Stimulated activated CD8-positive, alpha-beta memory T cell treated with anti-CD3 and anti-CD28 coated beads, Interleukin-7, amount 100 ng/mL, for 1 hour (primary cell): ENCODE data around the gene PHF2.

Experiments used
- DNase-seq, 2 donors: peaks; one replicate each; pipeline ENCODE4 v3.0.0-alpha.2; 2020; ENCODE audit warnings: low read depth in 2 of 2

PHF2 gene

DNA sequence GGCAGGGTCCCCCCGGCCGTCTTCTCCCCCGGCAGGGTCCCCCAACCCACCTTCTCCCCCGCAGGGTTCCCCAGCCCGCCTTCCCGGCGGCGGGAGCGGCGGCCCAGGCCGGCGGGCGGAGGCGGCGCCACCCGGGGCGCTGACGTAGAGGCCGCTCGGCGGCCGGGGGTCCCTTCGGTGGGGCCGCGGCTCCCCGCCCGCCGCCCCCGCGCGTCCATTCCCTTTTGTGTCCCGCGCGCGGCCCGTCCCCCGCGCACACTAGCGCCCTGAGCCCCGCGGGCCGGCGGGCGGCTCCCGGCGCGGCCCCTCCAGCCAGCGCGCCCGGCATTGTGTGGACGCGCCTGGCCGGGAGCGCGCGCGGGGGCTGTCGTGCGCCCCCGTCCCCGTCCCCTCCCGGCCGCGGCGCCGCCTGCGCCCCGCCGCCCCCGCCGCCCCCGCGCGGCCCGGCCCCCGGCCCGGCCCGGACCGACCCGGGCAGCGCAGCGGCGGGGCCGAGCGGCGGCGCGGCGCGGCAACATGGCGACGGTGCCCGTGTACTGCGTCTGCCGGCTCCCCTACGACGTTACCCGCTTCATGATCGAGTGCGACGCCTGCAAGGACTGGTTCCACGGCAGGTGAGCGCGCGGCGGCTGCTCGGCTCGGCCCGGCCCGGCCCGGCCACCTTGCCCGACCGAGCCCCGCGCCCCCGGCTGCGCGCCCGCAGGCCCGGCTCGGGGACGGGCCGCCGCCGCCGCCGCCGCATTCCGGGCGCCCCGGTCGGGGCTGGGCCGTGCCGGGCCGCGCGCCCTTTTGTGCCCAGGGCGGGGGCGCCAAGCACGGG lies at the start of gene PHF2:
Gene PHF2 (plus strand): TSS at position 327 of the 820 bp plus-strand sequence. CDS start 190 bp downstream, at position 517.
- DNase-seq: no peak

DNA sequence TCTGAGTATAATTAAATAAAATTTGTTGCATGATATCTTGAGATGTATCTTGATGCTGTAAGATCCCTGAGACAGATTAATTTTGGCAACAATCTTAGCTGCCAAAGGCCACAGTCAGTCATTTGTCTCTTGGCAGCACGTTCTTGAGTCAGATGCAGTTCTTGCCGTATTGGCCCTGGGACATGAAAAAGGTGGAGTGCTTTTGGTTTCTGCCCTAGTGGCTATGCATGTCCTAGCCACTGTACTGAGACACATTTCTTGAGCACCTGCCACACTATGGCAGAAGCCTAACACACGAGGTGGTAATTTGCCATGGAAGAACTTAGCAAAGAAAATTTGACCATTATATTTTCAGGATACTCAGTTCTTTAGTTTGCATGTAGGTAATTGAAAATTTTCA lies 45.0 kb upstream of the PHF2 start:
- no peak for DNase-seq

DNA sequence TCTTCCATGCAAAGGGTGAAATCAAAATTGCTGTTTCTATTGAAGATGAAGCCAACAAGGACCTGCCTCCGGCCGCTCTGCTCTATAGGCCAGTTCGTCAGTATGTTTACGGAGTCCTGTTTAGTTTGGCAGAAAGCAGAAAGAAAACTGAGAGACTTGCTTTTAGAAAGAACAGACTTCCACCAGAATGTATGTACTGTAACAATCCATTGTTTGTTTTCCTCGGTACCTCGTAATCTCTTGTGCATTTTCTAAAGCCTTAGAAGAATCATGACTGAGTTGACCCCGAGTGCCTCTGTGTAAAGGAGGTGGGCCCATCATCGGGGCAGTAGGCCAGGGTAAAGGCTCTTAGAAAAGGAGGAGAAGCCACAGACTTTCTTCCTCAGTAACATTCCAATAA lies 44.2 kb upstream of the PHF2 start:
- DNase-seq: no peak

- DNase-seq: no peak
Observed at GRCh38 chr9:93533863-93534262, 42.5 kb upstream of the PHF2 start.

GRCh38 chr9:93536167-93536566 lies 40.2 kb upstream of the PHF2 start:
- DNase-seq: no peak

DNA sequence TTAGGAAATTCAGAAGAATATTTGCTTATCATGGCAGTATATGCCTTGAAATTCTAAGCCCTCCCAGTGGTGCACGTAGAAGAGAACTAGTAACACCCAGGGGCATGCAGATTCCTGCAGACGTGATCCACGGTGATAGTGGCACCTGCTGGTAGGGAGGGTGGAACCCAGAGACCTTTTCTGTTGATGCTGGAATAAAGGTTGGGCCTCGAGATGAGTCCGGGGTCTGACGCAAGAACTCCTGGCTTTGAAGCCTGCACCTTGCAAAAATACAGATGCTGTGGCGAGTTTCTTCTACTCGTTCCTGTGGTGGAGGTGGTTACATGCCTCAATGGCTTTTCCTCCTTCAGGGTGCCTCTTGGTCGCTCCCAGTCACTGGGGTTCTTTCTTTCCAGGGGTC lies 39.5 kb upstream of the PHF2 start:
- DNase-seq: no peak

GRCh38 chr9:93540305-93540704 lies 36.1 kb upstream of the PHF2 start:
- no peak for DNase-seq

DNA sequence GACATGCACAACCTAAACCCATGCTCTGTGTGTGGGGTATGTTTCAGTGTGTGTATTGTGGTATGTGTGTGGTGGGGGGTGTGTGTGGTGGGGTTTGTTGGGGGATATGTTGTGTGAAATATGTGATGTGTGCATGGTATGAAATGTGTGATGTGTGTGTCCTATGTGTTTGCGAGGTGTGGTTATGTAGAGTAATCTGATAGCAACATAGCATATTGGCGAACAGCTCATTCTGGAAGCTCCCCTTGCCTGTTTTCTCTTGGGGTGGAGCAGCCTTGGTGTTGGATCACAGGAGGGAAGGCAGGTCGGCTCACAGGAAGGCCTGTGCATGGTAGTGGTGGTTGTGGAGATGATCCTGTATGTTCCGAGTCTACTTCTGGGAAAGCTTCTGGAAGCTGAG lies 35.4 kb upstream of the PHF2 start:
- DNase-seq: no peak

DNA sequence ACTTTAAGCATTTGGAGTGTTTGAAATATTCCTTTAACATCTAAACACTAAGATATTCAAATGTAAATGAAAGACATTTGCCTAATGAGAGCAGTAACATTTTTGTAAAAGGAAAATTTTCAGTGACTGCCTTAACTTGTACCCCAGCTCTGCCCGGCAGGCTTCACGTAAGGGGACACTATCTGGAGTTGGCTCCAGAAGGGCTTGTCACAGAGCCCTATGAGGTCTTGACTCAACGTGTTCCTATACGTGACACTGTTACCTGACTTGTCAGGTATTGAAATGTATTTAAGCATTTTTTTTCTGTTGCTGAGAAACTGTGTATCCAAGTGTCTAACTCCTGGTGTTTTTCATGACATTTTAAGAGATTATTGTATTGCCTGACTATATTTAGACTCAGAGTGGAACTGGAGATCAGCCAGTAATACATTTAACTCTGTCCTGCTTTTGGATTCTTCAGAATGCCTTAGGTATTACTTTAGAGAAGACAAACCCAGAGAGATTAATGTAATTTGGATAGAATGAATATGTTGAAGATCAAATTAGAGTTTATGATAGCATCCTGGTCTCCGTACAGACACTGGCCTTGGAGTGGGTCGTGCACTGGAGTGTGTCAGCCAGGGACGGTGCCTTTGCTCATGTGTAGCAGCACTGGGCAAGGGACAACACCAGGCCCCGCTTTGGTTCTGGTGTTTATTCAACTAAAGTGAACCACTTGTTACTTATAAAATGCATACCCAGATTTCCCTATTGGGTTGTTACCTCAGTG lies 34.6 kb upstream of the PHF2 start:
- no peak for DNase-seq

- DNase-seq: no peak
Observed at GRCh38 chr9:93543117-93543516, 33.3 kb upstream of the PHF2 start.

GRCh38 chr9:93546356-93546755 lies 30.0 kb upstream of the PHF2 start:
- DNase-seq: no peak

GRCh38 chr9:93549611-93550010 lies 26.8 kb upstream of the PHF2 start:
- no peak for DNase-seq

DNA sequence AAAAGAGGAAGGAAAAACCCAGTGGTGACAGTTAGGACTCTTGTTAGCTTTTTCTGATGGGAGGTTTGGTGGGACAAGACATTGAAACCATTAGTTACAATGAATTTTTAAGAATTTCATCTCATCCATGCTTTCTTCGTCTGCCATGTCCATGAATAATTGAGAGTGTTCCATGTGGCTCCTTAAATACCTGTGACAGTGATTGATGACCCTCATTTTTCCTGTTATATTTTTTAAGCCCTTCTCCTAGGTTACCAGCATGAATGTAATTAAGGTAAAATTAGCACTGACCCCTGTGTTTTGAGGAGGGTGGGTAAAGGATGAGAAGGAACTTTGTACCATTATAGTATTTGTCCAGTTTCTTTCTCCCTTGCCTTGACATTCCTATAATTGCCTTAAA lies 23.5 kb upstream of the PHF2 start:
- no peak for DNase-seq

GRCh38 chr9:93555370-93555769 lies 21.0 kb upstream of the PHF2 start:
- DNase-seq: no peak

DNA sequence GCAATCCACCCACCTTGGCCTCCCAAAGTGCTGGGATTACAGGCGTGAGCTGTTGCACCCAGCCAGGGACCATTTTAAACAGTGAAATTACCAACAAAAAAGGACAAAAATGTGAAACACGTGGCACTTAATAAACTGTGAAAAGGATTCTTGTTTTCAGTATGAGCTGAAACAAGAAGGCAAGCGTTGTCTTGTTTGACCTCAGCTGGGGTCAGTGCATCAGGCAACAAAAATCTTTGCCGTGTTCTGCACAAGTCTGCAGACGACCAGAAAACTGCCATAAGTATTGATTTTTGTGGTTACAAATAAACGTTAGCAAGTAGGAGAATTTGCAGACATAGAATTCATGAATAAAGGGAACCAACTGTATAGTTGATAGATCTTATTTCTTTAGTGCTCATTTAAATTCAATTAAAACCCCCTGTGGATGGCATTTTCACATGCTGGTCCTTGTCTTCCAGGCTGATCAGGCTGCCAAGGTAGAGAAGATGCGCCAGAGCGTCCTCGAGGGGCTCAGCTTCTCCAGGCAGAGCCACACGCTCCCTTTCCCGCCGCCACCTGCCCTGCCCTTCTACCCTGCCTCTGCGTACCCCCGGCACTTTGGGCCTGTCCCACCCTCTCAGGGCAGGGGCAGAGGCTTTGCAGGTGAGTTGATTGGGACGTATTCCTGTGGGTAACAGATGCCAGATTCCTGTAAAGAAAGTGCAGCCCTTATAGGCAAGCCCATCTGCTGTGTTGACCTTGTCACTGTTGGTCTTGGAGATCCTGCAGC lies 18.8 kb upstream of the PHF2 start:
- no peak for DNase-seq

GRCh38 chr9:93558503-93558902 lies 17.9 kb upstream of the PHF2 start:
- DNase-seq: no peak

DNA sequence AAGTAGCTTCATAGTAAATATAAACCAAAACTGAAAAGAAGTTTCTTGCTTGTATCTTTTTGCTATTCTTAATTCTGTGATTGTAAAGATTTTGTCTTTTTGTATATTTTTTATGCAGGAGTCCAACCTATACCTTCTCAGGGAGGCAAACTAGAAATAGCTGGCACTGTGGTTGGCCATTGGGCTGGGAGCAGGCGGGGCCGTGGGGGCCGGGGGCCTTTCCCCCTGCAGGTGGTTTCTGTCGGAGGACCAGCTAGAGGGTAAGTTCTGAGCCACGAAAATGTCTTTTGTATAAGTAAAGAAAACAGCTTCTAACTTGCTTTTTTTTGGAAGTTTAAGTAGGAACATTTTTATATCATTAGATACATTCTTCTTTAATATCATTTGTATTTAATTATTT lies 15.4 kb upstream of the PHF2 start:
- no peak for DNase-seq

DNA sequence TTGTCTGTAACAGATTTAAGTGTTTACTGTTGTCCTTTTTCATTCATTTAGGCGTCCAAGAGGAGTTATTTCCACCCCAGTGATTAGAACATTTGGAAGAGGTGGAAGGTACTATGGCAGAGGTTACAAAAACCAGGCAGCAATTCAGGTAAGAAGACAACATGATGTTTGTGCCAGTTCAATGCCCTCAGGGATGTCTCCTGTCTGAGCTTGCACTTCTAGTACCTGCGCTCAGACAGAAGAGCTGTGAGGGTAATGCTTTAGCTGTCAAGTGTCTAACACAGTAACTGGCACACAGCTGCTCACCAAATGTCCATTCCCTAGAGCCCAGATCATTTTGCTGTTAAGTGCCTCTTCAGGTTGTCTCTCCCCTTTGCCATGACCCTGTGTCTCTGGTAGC lies 14.2 kb upstream of the PHF2 start:
- no peak for DNase-seq

DNA sequence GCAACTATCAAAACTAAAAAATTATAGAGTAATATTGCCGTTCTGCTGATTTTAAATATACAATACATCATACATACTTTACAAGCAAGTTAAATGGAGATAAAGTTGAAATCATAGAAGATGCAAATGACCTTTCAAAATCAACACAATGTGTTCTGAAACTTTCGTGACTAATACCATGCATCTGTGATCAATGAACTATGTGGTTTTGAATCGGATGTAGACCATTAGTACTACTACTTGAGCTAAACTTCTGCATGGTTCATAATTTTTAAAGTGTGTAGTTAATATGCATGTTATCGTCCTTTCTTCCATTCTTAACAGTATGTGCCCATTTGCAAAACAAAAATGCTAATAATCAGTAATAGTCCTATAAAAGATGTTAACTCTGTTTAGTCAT lies 11.3 kb upstream of the PHF2 start:
- DNase-seq: no peak

- peak; percentile 99 for DNase-seq
Observed at GRCh38 chr9:93566408-93567270, 9.7 kb upstream of the PHF2 start.

DNA sequence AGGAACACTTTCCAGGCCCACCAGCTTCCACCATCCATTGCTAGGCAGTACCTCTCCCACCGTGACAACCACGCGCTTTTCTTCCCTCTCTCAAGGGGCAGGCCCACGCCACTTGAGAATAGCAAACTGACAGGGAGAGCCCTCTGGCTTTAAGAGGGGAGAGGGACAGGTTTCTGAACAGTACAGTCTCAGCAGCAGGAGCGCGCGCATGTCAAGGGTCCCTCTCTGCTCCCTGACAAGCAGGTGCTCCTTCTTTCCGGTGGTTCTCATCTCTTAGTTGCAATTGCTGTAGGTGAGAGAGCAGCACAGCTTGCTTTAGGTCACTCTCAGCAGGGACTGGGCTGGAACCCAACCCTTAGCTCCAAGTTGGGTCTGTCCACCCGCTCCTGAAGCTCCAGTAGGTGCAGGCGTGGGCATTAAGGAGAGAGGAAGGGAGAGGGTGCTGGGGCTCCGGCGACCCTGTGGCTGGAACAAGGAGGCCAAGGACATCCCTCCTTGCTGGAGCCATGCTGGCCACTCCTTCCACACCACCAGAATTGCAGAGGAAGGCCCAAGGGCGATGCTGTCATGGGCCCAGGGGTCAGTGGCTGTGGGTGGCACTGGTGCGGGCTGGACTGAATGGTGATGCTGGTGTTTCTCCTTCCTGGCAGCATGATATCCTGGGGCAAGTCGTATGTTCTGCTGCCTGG lies 9.0 kb upstream of the PHF2 start:
- no peak for DNase-seq
